RWPE2 (cell line): ENCODE results near the gene OPN4.
"Not testable (repeated sequence)": the region's sequence is repeated elsewhere in the genome, so short reads cannot be mapped to it uniquely, and the experiment has no call there.

Experiments
- ATAC-seq: fragments of 200-7000 bp; cut with Tn5 transposase; 3 replicates; pipeline ENCODE4 v1.9.1; 2021; ENCODE audit warnings: low read depth
- DNase-seq: peaks from one replicate; pipeline ENCODE4 v3.0.0-alpha.2; 2020; ENCODE audit warnings: low spot score
- H3K27ac ChIP-seq: fragments of 450-650 bp; 2 replicates; pipeline ENCODE4 v1.5.1; 2017; ENCODE audit warnings: mild to moderate bottlenecking; ENCODE audit not compliant: poor library complexity, severe bottlenecking
- H3K27me3 ChIP-seq: fragments of 250-450 bp; sonication (Bioruptor Pico); 2 replicates; pipeline ENCODE4 v1.5.1; 2021; ENCODE audit warnings: mild to moderate bottlenecking, moderate library complexity; ENCODE audit not compliant: insufficient read depth, poor library complexity, severe bottlenecking
- H3K36me3 ChIP-seq: fragments of 250-450 bp; sonication (Bioruptor Pico); 2 replicates; pipeline ENCODE4 v1.5.1; 2020; ENCODE audit warnings: low read depth, mild to moderate bottlenecking, moderate library complexity
- H3K4me1 ChIP-seq: fragments of 250-450 bp; sonication (Bioruptor Pico); 2 replicates; pipeline ENCODE4 v1.5.1; 2021; ENCODE audit warnings: mild to moderate bottlenecking, moderate library complexity; ENCODE audit not compliant: insufficient read depth, poor library complexity, severe bottlenecking
- H3K4me3 ChIP-seq: fragments of 250-450 bp; sonication (Bioruptor Pico); 2 replicates; pipeline ENCODE4 v1.5.1; 2021; ENCODE audit warnings: mild to moderate bottlenecking, moderate library complexity; ENCODE audit not compliant: severe bottlenecking
- H3K9me3 ChIP-seq: fragments of 250-450 bp; sonication (Bioruptor Pico); 2 replicates; pipeline ENCODE4 v1.5.1; 2021; ENCODE audit warnings: mild to moderate bottlenecking, moderate library complexity; ENCODE audit not compliant: severe bottlenecking
- CTCF ChIP-seq: fragments of 450-650 bp; IDR thresholded peaks from one replicate; pipeline ENCODE4 v1.5.1; 2017; ENCODE audit warnings: mild to moderate bottlenecking, moderate library complexity; ENCODE audit not compliant: poor library complexity, severe bottlenecking

Gene OPN4

GRCh38 chr10:86642021-86642420 lies 12.3 kb upstream of the OPN4 start:
- TF ChIP-seq CTCF, result no peak
- Histone ChIP-seq H3K36me3 (no peaks in the 10 kb centered on the region), H3K27ac (no peak overlapping the region), H3K9me3 (no peaks in the 10 kb centered on the region), H3K27me3 (no peaks in the 10 kb centered on the region), H3K4me3 (no peak overlapping the region), H3K4me1 (peaks cover 9% of the 10 kb centered on the region)
- ATAC-seq, result no peak
- no peak for DNase-seq

GRCh38 chr10:86642499-86642898 lies 11.8 kb upstream of the OPN4 start:
- H3K9me3 ChIP-seq, result no peaks in the 10 kb centered on the region
- H3K36me3 ChIP-seq, result no peaks in the 10 kb centered on the region
- H3K27ac ChIP-seq, result no peak overlapping the region
- no peak overlapping the region for H3K4me3 ChIP-seq
- H3K4me1 ChIP-seq, result peaks cover 12% of the 10 kb centered on the region
- TF ChIP-seq CTCF, result peak; percentile 38
- ATAC-seq, result peak; percentile 77
- H3K27me3 ChIP-seq, result no peaks in the 10 kb centered on the region
- DNase-seq, result no peak

GRCh38 chr10:86644152-86644793 lies 10.1 kb upstream of the OPN4 start:
- peak; percentile 29 for TF ChIP-seq CTCF
- no peak for ATAC-seq
- H3K4me3 ChIP-seq, result no peak overlapping the region
- H3K27me3 ChIP-seq, result no peaks in the 10 kb centered on the region
- H3K27ac ChIP-seq, result no peak overlapping the region
- H3K4me1 ChIP-seq, result peaks cover 27% of the 10 kb centered on the region
- DNase-seq, result no peak
- H3K9me3 ChIP-seq, result no peaks in the 10 kb centered on the region
- H3K36me3 ChIP-seq, result no peaks in the 10 kb centered on the region

GRCh38 chr10:86644794-86645445 lies 9.4 kb upstream of the OPN4 start:
- no peak overlapping the region for H3K4me3 ChIP-seq
- TF ChIP-seq CTCF, result peak; percentile 8
- H3K4me1 ChIP-seq, result peaks cover 31% of the 10 kb centered on the region
- H3K27ac ChIP-seq, result no peak overlapping the region
- H3K27me3 ChIP-seq, result no peaks in the 10 kb centered on the region
- H3K36me3 ChIP-seq, result no peaks in the 10 kb centered on the region
- no peak for ATAC-seq
- H3K9me3 ChIP-seq, result no peaks in the 10 kb centered on the region
- no peak for DNase-seq

GRCh38 chr10:86645621-86646165 lies 8.7 kb upstream of the OPN4 start:
- peaks cover 31% of the 10 kb centered on the region for H3K4me1 ChIP-seq
- not testable (repeated sequence) for H3K36me3 ChIP-seq, H3K9me3 ChIP-seq, DNase-seq, H3K27me3 ChIP-seq, ATAC-seq, H3K4me3 ChIP-seq, H3K27ac ChIP-seq
